GM19397 (cell line): ENCODE results near the gene SUSD3.

Experiments used
- ATAC-seq: cut with Tn5 transposase; IDR thresholded peaks from one replicate; pipeline ENCODE4 v1.9.1; 2021; ENCODE audit warnings: mild to moderate bottlenecking, moderate library complexity; ENCODE audit not compliant: unreplicated experiment

SUSD3 gene

DNA sequence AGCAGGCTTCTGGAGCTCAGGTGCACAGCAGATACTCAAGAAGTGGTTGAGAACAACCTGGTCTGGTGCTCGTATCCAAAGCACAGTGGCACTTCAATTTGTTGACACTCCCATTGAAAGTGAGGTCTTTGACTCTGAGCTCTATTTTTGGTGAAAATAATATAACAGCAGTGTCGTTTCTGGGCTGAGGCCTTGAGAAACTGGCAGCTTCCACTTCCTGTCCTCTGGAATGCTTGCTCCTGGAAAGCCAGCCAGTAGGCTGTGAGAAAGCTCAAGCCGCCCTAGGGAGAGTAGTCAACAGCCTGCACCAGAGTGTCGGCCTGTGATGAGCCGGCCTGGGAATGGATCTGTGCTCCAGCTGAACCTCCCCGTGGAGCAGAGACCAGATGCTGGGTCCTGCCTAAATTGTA, 6.8 kb upstream of the SUSD3 start:
- no peak for ATAC-seq

DNA sequence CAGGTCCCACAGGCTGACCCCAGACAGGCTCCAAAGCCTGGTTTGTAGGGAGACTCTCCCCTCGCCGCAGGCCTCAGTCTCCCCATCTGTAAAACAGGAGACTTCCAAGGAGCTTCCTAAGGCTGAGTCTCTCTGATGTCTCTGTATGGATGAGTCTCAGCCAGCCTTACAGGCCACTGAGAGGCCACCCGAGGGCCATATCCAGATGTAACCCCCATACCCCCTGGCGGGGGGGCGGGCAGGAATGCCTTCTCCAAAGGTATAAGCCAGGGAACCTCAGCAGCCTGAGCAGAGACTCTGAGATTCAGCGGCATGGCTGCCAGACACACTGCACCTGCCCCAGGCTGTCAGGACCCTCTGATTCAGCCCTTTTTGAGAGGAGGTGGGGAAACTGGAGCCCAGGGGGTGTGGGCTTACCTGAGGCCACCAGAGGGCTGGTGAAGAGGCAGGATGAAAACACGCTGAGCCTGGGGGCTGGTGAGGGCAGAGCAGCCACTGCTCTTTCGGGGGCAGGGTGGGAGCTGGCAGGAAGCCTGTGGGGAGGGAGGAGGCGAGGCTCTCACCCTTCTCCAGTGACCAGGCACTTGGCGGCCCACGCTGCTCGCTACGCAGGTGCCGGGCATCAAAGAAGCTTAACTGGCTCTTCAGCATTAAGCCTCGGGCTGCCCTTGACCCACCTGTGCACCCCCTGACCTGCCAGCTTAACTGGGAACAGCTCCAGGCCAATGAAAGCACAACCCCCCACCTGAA, 5.5 kb upstream of the SUSD3 start:
- no peak for ATAC-seq

DNA sequence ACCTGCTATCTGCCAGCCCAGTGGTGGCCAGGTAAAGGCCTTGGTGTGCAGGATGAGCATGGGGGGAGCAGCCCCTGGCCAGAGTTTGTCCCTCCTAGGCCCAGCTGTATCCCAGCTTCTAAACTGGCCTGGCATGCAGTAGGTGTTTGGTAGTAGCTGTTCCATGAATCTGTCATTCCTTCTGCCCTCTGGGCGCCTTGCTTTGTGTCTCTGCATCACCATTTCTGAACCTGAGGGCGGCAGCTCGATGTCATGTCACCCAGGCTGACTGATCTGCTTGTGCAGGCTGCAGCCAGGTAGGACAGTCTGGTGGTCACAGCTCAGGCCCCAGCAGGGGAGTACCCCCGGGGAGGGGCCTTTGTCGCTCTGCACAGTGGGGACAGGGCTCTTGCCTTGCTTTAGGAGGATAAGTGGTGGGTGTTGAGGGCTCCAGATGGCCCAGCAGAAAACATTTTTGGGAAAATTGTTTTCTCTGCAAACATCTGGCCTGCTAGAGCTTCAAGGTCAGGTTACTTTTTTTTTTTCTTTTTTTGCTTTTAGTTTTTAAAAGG, 4.6 kb upstream of the SUSD3 start:
- ATAC-seq = no peak

GRCh38 chr9:93054758-93055704, 3.5 kb upstream of the SUSD3 start:
- no peak for ATAC-seq

DNA sequence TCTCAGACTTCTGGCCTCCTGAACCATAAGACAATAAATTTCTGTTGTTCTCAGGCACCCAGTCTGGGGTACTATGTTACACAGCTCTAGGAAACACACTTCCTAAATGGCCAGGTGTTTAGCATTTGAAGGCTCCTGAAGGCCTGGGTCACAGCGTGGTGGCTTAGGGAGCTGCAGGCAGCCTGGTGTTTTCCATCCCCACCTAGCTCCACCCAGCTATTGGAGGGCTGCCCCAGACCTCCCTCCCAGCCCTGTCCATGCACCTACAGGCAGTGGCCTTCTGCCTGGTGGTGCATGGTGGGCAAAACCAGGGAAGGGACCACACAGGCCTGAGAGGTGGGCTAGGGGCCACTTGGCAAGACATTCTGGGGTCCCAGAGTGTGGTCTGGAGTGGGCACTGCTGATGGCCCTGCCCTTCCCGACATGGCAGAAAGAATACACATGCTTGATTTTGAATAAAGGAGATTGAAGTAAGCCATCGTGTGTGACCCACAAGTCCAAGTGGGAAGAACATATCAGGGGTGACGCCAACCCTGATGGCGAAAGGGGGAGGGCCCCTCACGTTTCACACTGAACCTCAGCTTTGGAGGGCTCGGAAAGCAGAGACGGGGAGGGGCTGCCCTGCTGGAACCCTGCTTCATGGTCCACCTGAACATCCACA, 1.3 kb upstream of the SUSD3 start:
- ATAC-seq = no peak

DNA sequence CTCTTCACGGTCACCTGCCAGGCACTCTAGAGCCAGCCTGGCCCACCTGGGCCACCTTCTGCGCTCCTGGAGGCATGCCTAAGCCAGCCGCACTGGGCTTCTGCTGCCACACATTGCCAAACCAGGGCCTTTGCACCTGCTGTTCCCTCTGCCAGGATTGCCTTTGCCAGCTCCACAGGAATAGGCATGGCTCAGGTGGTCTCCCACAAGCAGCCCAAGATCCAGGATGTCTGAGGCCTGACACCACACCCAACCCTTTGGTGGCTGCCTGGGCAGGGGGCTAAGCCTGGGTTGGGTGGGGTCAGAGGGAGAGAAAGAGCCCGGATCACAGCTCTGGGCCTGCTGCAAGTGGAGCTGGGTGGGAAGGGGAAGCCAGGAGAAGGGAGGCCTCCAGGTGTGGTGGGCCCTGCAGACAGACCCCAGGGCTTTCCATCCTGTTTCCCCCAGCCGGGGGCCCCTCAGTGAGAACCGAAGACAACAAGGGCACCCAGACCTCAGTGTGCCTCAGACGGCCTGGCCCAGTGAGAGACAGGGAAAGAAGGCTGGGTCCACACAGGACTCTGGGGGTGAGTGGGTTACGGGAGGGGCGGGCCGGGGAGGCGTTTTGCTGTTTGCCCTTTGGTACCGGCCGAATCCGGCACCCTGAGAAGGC, 672 bp upstream of the SUSD3 start:
- peak; percentile 19 for ATAC-seq

- peak; percentile 17 for ATAC-seq
Measured at GRCh38 chr9:93059011-93059714, 662 bp downstream of the SUSD3 start.

DNA sequence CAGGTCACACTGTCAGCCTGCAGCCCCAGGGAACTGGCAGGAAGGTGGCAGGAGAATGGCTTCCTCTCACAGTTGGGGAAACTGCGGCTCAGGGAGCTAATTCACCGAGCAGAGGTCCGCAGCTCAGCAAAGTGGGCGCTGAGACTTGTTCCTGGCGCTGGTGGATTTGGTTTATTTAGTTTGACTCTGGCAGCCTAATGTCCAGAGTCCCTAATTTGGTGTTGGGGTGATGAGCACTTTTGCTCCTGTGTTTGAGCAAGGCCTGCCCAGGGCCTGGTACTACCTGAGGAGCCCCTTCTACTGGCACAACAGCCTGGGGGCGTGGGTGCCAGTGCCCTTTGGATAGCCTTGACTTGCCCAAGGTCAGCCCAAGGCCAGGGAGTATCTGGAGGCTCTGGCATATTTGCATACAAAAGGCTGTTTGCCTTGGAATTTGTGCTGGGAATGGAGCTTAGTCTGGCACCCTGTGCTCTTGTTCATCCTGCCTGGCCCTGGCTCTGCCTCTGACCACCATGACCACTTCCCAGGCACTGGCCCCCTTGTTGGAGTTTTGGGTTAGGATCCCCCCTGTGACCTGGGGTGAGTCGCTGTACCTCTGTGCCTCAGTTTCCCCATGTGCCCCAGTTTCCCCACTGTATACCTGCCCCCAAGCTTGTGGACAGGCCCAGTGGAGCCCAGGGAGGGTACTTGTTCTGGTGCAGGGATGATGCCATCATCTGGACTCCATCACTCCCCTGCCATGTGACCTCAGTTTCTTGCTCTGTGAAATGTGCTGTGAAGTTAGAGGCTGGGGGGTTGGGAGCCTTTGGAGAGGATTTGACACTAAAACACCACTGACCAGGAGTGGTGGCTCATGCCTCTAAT, 1.4 kb downstream of the SUSD3 start:
- ATAC-seq = no peak

DNA sequence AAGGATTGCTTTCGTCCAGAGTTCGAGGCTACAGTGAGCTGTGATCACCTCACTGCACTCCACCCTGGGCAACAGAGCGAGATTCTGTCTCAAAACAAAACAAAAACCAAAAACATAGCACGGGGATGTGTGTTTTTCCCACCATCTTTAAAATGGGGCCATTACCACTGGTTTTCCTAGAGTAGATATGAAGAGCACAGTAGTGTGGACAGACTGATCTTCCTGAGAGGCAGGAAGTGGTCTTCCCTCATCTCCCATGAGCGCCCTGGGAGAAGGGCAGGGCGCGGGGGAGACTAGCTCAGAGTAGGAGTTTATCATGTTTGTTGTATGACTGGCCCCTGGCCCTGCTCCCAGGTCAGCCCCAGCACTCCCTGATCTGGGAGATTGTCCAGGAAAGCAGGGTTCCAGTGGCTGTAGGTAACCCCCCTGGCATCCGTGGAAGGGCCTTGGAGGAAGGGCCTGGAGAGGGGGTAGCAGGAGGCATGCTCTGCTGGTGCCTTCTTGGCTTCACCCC, 2.3 kb downstream of the SUSD3 start:
- ATAC-seq = no peak

DNA sequence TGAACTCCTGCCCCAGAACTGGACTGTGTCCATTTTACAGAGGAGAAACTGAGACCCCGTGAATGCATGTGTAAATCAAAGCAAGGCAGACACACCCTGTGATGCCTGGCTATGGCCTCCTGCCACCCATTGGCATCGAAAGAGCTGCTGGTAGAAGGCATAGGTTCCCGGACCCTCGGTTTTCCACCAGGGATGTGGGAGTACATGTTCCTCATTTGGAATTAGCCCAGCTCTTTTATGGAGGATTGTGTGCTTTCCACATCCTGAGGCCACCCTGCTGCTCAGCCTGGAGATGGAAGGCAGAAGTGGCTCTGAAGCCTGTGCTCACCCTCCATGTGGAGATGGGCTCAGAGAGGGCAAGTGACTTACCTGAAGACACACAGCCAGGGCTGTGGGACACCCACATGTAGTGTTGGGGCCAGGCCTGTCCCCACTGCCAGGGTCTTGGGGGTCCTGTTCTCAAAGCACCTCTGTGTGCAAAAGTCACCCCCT, 2.8 kb downstream of the SUSD3 start:
- ATAC-seq = no peak

DNA sequence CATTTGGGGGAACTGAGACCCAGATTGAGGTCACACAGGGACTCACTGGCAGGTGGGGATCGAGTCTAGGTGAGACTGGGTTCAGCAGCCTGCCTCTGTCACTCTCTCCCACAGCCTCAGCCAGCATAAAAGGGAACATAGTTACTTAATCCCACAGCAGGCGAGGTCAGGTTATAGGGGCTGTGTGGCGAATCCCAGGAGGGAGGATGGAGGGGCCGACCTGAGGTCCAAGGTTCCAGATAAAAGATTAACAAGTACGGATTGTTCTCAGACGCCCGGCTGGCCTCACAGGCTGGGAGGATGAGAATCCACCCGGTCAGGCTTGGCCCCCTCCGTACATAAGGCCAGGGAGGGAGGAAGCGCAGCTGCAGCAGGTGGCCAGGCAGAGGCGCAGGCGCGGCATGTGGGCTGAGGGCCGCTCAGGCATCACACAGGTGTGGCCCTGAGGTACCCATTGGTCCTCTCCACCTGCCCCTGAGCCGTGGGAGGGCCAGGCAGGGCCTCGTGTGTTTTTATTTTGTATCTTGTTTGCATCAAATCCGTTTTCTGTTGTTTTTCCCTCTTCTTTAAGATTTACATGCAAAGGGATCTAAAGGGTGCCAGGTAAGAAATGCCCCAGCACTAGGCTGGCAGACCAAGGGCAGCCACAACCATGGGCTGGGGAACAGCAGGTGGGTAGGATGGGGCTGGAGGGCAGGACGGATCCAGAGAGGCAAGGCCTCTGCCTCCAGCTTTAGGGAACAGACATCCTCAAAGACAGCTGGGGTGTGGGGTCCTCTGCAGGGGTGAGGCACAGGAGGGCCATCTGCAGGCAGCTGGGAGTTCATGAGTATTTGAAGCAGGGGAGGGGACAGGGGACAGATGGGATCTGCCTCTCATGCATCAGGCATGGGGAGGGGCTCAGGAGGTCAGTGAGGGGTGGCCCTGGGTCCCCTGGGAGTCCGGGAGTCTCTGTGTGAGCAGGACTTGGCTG, 3.6 kb downstream of the SUSD3 start:
- ATAC-seq = peak; percentile 30

- ATAC-seq = peak; percentile 90
Measured at GRCh38 chr9:93064392-93065134, 6.1 kb downstream of the SUSD3 start.

DNA sequence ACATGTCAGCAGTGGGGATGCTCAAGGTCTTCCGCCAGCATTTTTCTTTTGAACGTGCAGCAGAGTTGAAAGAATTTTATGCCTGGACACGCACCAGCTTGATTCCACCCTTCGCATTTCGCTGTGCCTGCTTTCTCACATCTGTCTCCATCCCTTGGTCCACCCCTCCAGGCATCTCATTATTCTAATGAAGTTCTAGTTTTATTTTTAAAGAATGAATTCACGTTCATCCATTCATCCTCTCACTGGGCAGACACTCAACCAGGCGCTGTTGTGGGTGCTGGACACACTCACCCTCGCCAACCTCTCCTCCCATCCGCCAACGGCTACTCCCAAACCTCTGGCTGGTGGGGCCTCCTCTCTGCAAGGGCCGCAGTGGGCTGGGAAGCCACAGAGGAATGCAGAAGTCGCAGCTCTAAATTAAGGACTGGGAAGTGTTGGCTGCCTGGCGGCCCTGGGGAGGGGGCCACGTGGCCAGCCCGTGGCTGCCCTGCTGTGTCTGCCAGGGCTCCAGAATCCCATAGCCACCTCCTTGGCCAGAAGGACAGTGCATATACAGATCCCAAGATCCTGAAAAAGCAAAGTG, 6.7 kb downstream of the SUSD3 start:
- ATAC-seq = no peak

DNA sequence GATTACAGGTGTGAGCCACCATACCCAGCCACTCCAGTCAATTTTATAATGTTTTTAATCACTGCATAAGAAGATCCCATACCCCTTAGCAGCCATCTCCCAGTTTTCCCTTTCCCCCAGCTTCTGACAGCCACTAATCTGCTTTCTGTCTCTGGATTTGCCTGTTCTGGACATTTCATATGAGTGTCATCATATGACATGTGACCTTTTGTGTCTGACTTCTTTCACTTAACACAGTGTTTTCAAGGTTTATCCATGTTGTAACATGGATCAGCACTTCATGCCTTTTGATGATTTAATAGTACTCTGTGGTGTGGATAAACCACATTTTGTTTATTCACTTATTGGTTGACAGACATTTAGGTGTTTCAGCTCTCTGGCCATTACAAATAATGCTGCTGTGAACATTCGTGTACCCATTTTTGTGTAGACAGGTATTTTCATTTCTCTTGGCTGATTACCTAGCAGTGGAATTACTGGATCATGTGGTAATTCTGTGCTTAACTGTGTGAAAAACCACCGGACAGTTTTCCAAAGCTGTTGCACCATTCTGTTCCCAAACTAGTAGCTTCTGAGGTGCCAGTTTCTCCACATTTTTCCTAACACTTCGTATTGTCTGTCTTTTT, 8.6 kb downstream of the SUSD3 start:
- ATAC-seq = no peak

DNA sequence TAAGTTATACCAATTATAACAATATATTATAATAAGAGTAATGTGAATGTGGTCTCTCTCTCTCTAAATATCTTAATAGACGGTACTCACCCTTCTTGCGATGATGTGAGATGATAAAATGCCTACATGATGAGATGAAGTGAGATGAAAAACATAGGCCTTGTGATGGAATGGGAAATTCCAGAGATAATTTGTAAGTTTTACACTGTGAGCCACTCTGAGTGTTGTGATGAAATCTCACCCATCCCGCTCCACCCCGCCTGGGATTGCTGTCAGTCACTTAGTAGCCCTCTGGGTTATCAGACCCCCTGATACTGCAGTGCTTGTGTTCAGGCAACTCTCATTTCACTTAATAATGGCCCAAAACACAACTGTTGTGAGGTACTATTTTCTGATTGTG, 10.5 kb downstream of the SUSD3 start:
- no peak for ATAC-seq

- ATAC-seq = no peak
Measured at GRCh38 chr9:93071464-93071863, 13.0 kb downstream of the SUSD3 start.
